ENCODE data around the gene EXOSC9.

DNA sequence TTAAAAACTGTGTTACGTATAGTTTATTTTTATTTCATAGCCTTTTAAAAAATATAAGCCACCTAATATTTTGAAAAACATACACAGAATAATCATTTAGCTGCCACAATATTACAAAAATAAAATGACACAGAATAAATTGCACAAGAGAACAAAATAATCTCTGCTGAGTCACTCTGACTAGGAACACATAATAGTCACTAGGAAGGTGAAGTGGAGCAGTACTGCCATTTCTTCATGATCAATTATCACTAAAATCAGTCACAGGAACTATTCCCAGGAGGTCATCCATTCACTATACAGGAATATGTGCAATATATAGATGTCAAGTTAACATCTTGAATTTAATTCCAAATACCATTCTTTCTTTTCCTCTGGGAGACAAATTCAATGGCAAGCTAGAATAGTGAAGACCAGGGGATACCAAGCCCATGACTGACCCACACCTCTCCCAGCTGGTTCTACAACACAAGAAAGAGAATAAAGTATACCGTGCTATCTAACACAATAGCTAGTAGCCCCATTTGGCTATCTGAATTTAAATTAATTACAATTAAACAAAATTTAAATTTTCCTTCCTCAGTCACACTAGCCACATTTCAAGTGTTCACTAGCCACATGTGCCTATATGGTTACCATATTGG lies 42.1 kb upstream of the EXOSC9 start:
- TF ChIP-seq, protein P1, sequence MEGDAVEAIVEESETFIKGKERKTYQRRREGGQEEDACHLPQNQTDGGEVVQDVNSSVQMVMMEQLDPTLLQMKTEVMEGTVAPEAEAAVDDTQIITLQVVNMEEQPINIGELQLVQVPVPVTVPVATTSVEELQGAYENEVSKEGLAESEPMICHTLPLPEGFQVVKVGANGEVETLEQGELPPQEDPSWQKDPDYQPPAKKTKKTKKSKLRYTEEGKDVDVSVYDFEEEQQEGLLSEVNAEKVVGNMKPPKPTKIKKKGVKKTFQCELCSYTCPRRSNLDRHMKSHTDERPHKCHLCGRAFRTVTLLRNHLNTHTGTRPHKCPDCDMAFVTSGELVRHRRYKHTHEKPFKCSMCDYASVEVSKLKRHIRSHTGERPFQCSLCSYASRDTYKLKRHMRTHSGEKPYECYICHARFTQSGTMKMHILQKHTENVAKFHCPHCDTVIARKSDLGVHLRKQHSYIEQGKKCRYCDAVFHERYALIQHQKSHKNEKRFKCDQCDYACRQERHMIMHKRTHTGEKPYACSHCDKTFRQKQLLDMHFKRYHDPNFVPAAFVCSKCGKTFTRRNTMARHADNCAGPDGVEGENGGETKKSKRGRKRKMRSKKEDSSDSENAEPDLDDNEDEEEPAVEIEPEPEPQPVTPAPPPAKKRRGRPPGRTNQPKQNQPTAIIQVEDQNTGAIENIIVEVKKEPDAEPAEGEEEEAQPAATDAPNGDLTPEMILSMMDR (IDR thresholded peaks at IDR 0.05): no peak
- no peak for TF ChIP-seq POLR2A (IDR thresholded peaks at IDR 0.05)
